PC-9 (cell line): ENCODE data around the gene MYO16. TPM values are rescaled to one million over a fixed set of nuclear protein-coding genes. Genes with fewer than 3 reads are reported as not detected.

Experiments used
- BruUV-seq: library from RNA; stranded (reverse); fragments of 400-500 nt; replicated peaks from 2 replicates; lab custom pipeline; 2021; lab: Mats Ljungman, UMichigan
- CTCF ChIA-PET: fragments of 300-600 bp; sonication (Branson Sonifier 250); formaldehyde crosslinking; loops from one replicate; lab custom pipeline; 2022; ENCODE audit warnings: antibody characterized with exemption; lab: Charles Lee
- POLR2A ChIA-PET: fragments of 300-600 bp; sonication (Branson Sonifier 250); formaldehyde crosslinking; loops from one replicate; lab custom pipeline; 2022; ENCODE audit warnings: antibody characterized with exemption; ENCODE audit not compliant: unreplicated experiment; lab: Charles Lee
- DNase-seq, 2 experiments: peaks; one replicate each; pipeline versions ENCODE4 v3.0.0 to v3.0.0-alpha.2; 2015 to 2022; ENCODE audit warnings: mixed read lengths in 1 of 2
- H2AFZ ChIP-seq: fragments of 200-600 bp; sonication (generic); 2 replicates; pipeline ENCODE4 v1.8.1; 2017; ENCODE audit warnings: antibody characterized with exemption
- H3F3A ChIP-seq: fragments of 200-600 bp; sonication (generic); 2 replicates; pipeline ENCODE4 v1.8.1; 2017; ENCODE audit warnings: antibody characterized with exemption, mild to moderate bottlenecking, low read depth; ENCODE audit not compliant: insufficient read depth
- H3K27ac ChIP-seq: fragments of 200-600 bp; sonication (generic); 2 replicates; pipeline ENCODE4 v1.6.1; 2016; ENCODE audit warnings: mixed run types
- H3K27me3 ChIP-seq: fragments of 200-600 bp; sonication (generic); 2 replicates; pipeline ENCODE4 v1.6.1; 2016; ENCODE audit warnings: low read depth, mixed run types; ENCODE audit not compliant: insufficient read depth
- H3K36me3 ChIP-seq: fragments of 200-600 bp; sonication (generic); 2 replicates; pipeline ENCODE4 v1.6.1; 2016; ENCODE audit warnings: low read depth, mixed run types
- H3K4me1 ChIP-seq: fragments of 200-600 bp; sonication (generic); replicated peaks from 2 replicates; pipeline ENCODE4 v1.6.1; 2016; ENCODE audit warnings: mixed run types; ENCODE audit not compliant: insufficient read depth
- H3K4me2 ChIP-seq: fragments of 200-600 bp; sonication (generic); 2 replicates; pipeline ENCODE4 v1.6.1; 2017; ENCODE audit warnings: mixed run types
- H3K4me3 ChIP-seq: fragments of 200-600 bp; sonication (generic); 2 replicates; pipeline ENCODE4 v1.6.1; 2016; ENCODE audit warnings: mixed run types
- H3K79me2 ChIP-seq: fragments of 200-600 bp; sonication (generic); 2 replicates; pipeline ENCODE4 v1.6.1; 2017; ENCODE audit warnings: low read depth, mixed run types
- H3K9me2 ChIP-seq: fragments of 200-600 bp; sonication (generic); 2 replicates; pipeline ENCODE4 v1.8.1; 2017; ENCODE audit warnings: mild to moderate bottlenecking; ENCODE audit not compliant: insufficient read depth
- H3K9me3 ChIP-seq: fragments of 200-600 bp; sonication (generic); 2 replicates; pipeline ENCODE4 v1.8.1; 2016; ENCODE audit warnings: low read depth; ENCODE audit not compliant: insufficient read depth
- H4K20me1 ChIP-seq: fragments of 200-600 bp; sonication (generic); 2 replicates; pipeline ENCODE4 v1.8.1; 2017; ENCODE audit not compliant: insufficient read depth
- CTCF ChIP-seq: fragments of 200-600 bp; sonication (generic); conservative IDR thresholded peaks from 2 replicates; pipeline ENCODE4 v1.6.1; 2017; ENCODE audit warnings: mixed run types, antibody characterized with exemption, mild to moderate bottlenecking, moderate library complexity
- EZH2 ChIP-seq: fragments of 200-600 bp; sonication (generic); IDR thresholded peaks from 2 replicates; pipeline ENCODE4 v1.8.0; 2017; ENCODE audit warnings: antibody characterized with exemption, low read depth
- intact Hi-C: fragments of 100-400 bp; cut with micrococcal nuclease; formaldehyde crosslinking; loops from one replicate; pipeline ENCODE4 v1.10.0; 2022; ENCODE audit not compliant: unreplicated experiment
- total RNA-seq: library from RNA; stranded (reverse); gene quantifications from 2 replicates; pipeline ENCODE4 v1.2.3, GENCODE V29; 2021

MYO16 gene
- total RNA-seq, 1 experiment from 2014 or later, result 0.59 TPM

- TF ChIP-seq CTCF, result no peak
- no peak for TF ChIP-seq EZH2
- intact Hi-C loops, result no loop called here
- H3K9me3 ChIP-seq, result no peaks in the 10 kb centered on the region; the same call in 1 of the 2 replicates
- no peaks in the 10 kb centered on the region for H3K4me1 ChIP-seq
- no peaks in the 10 kb centered on the region for H3K27me3 ChIP-seq
- H3K4me2 ChIP-seq, result no peak overlapping the region
- CTCF ChIA-PET, result no interaction called here
- H2AFZ ChIP-seq, result no peak overlapping the region
- POLR2A ChIA-PET, result no interaction called here
- H3K4me3 ChIP-seq, result no peak overlapping the region
- H3F3A ChIP-seq, result no peaks in the 10 kb centered on the region
- no TSS peak for BruUV-seq
- H3K9me2 ChIP-seq, result no peaks in the 10 kb centered on the region
- H3K79me2 ChIP-seq, result no peaks in the 10 kb centered on the region
- H4K20me1 ChIP-seq, result no peaks in the 10 kb centered on the region
- no peak overlapping the region for H3K27ac ChIP-seq
- DNase-seq, result no peak
- H3K36me3 ChIP-seq, result no peaks in the 10 kb centered on the region
Observed at GRCh38 chr13:109095126-109095525, 465.7 kb downstream of the MYO16 start.

DNA sequence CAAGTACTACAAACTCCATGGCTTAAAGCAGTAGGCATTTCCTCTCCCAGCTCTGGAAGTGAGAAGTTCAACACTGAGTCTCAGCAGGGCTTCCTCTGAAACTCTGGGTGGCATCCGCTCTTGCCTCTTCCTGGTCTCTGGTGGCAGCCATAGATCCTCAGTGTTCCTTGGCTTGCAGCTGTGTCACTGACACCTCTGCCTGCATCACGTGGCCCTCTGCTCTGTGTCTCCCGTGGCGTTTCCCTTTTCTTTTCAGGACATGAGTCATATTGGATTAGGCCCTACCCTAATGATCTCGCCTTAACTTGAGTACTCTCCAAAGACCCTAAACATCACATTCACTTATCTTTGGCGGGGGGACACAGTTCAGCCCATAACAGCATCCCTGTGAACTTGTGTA, 466.7 kb downstream of the MYO16 start:
- Histone ChIP-seq H3K4me2 (no peak overlapping the region), H3K36me3 (no peaks in the 10 kb centered on the region), H3K27me3 (no peaks in the 10 kb centered on the region), H3K4me1 (no peaks in the 10 kb centered on the region), H3K4me3 (no peak overlapping the region), H2AFZ (no peak overlapping the region), H3K9me3 (no peaks in the 10 kb centered on the region; the same call in 1 of the 2 replicates), H3K27ac (no peak overlapping the region), H3F3A (no peaks in the 10 kb centered on the region), H3K79me2 (no peaks in the 10 kb centered on the region), H3K9me2 (no peaks in the 10 kb centered on the region), H4K20me1 (no peaks in the 10 kb centered on the region)
- DNase-seq, result no peak
- ChIA-PET POLR2A (no interaction called here), CTCF (no interaction called here)
- no peak for TF ChIP-seq EZH2
- no peak for TF ChIP-seq CTCF
- intact Hi-C loops, result no loop called here
- BruUV-seq, result no TSS peak

DNA sequence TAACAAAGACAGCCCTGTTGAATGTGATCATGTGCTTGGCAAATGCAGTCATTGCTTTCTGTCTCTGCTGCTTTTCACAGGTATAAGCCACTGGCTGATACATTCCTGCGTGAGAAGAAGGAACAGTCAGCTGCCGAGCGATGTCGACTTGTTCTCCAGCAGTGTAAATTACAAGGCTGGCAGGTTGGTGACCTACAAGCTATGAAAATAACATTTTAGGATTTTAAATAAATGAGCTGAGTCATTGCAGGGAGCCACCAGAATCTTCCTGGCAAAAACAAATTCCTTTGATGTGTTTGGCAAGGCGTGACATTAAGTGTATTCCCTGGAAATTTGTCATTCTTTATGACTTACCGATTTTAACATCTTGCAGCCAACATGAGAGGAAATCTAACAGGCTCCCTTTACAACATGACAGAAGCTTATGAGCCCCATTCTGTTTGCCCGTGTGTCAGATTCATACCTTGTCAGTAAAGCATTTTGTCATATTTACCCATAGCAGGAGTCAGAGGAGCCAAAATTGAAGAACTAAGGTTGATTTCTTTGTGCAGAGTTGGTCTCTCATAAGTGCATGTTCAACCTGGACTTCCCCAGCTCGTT, 471.4 kb downstream of the MYO16 start:
- Histone ChIP-seq H3K4me2 (no peak overlapping the region), H3K4me1 (no peaks in the 10 kb centered on the region), H3K36me3 (no peaks in the 10 kb centered on the region), H3K9me2 (no peaks in the 10 kb centered on the region), H4K20me1 (no peaks in the 10 kb centered on the region), H3K9me3 (no peaks in the 10 kb centered on the region; the same call in 1 of the 2 replicates), H2AFZ (no peak overlapping the region), H3K4me3 (no peak overlapping the region), H3K27ac (no peak overlapping the region), H3F3A (no peaks in the 10 kb centered on the region), H3K79me2 (no peaks in the 10 kb centered on the region), H3K27me3 (no peaks in the 10 kb centered on the region)
- ChIA-PET POLR2A (interaction anchor here (0.6 kb wide), 1 partner anchor 143 kb away, joined by 6 read pairs; no protein-coding TSS in a partner anchor), CTCF (no interaction called here)
- intact Hi-C loops, result no loop called here
- TF ChIP-seq EZH2 (no peak), CTCF (no peak)
- no peak for DNase-seq
- no TSS peak for BruUV-seq
